ENCODE measurements around the gene SH3RF3. TPM values are rescaled to one million over a fixed set of nuclear protein-coding genes. Genes with fewer than 3 reads are reported as not detected.

The SH3RF3 gene
- polyA plus RNA-seq, 1 of the 3 experiments (the other 2 are of a cell fraction), result 1.9 TPM

- no peak for TF ChIP-seq REST (IDR thresholded peaks at IDR 0.05; ENCODE audit: low read depth, low read length)
- TF ChIP-seq USF2 (IDR thresholded peaks at IDR 0.05; ENCODE audit: borderline replicate concordance, low read depth, low read length), result no peak
- no peak for TF ChIP-seq CTCF (IDR thresholded peaks at IDR 0.05)
- peak; percentile 41; the same call in 1 of the 2 replicates for TF ChIP-seq NFIC (IDR thresholded peaks at IDR 0.05; ENCODE audit: borderline replicate concordance)
- TF ChIP-seq MXI1 (IDR thresholded peaks at IDR 0.05; ENCODE audit: low read depth, low read length), result no peak
- peak; percentile 92 for TF ChIP-seq TCF12 (IDR thresholded peaks at IDR 0.05)
- TF ChIP-seq RFX5 (IDR thresholded peaks at IDR 0.05; ENCODE audit: low read length), result no peak
- TF ChIP-seq ZBTB33 (IDR thresholded peaks at IDR 0.05; ENCODE audit: borderline replicate concordance, low read depth), result no peak
- no peak for TF ChIP-seq SIN3A (IDR thresholded peaks at IDR 0.05; ENCODE audit: borderline replicate concordance, low read depth, low read length)
- no peak for TF ChIP-seq TAF1 (IDR thresholded peaks at IDR 0.05; ENCODE audit: borderline replicate concordance, low read depth, low read length)
- no peak for TF ChIP-seq FOXJ3 (CRISPR knock-in tag; IDR thresholded peaks at IDR 0.05)
- no peak for TF ChIP-seq NRF1 (IDR thresholded peaks at IDR 0.05; ENCODE audit: low read depth, low read length)
- TF ChIP-seq GATA2 (CRISPR knock-in tag; IDR thresholded peaks at IDR 0.05), result no peak
- no peak for TF ChIP-seq RXRA (IDR thresholded peaks at IDR 0.05; ENCODE audit: borderline replicate concordance, low read depth)
These were observed 206.7 kb downstream of the SH3RF3 start (continued) for GRCh38 chr2:109335631-109336176.

Measured in SK-N-SH (cell line).